ENCODE measurements around the gene MARK3. TPM values are rescaled to one million over a fixed set of nuclear protein-coding genes. Genes with fewer than 3 reads are reported as not detected.

Gene MARK3
- total RNA-seq, 1 experiment from 2014 or later: 72.5 TPM

- Histone ChIP-seq H3K9me2 (ENCODE audit: insufficient read depth) (no peaks in the 10 kb centered on the region), H3K27ac (ENCODE audit: low read depth, low read length) (no peak overlapping the region), H3K9me3 (ENCODE audit: control insufficient read depth in 1 of 2, insufficient read depth in 1 of 2, low read depth in 1 of 2, low read length in 2 of 2) (no peaks in the 10 kb centered on the region), H3K4me2 (ENCODE audit: low read length) (no peak overlapping the region), H3K79me2 (ENCODE audit: insufficient read depth, low read length) (no peaks in the 10 kb centered on the region; the same call in 1 of the 2 replicates), H4K20me1 (ENCODE audit: insufficient read depth) (no peaks in the 10 kb centered on the region), H3K27me3 (ENCODE audit: insufficient read depth, low read length) (no peaks in the 10 kb centered on the region), H3K4me1 (ENCODE audit: control insufficient read depth in 1 of 2, insufficient read depth in 2 of 2, low read length in 2 of 2) (peaks cover 25 to 42% of the 10 kb centered on the region in 2 experiments), H3K36me3 (ENCODE audit: control insufficient read depth in 1 of 2, insufficient read depth in 2 of 2, low read length in 2 of 2) (peaks cover 0 to 4% of the 10 kb centered on the region in 2 experiments; a peak in 2 of 4 replicates), H3K4me3 (replicated peaks in 1 of 2; ENCODE audit: low read depth in 1 of 2, low read length in 2 of 2) (no peak overlapping the region), H2AFZ (ENCODE audit: low read depth, low read length, poor library complexity, severe bottlenecking) (no peak overlapping the region), H3K9ac (ENCODE audit: low read length) (no peak overlapping the region)
- ChIA-PET RAD21 (ENCODE audit: low non-redundant PET in 1 of 2, low total read pairs in 2 of 2, uncharacterized antibody in 2 of 2, unreplicated experiment in 2 of 2) (no interaction called here), CTCF (no interaction called here), POLR2A (no interaction called here)
- no peak for ATAC-seq
- no peak for DNase-seq (ENCODE audit: low read depth, low spot score)
- TF ChIP-seq JUND (IDR thresholded peaks at IDR 0.05): no peak
- TF ChIP-seq EZH2 (IDR thresholded peaks at IDR 0.05): no peak
- no peak for TF ChIP-seq ATF3 (IDR thresholded peaks at IDR 0.05)
- TF ChIP-seq ZBTB33 (IDR thresholded peaks at IDR 0.05; ENCODE audit: extremely low read depth, insufficient replicate concordance, low read length): no peak
- TF ChIP-seq CTCF (IDR thresholded peaks at IDR 0.05 in 2 of 3, conservative IDR thresholded peaks at IDR 0.05 in 1 of 3; ENCODE audit: borderline replicate concordance in 1 of 3, insufficient read depth in 1 of 3, low read depth in 2 of 3, low read length in 2 of 3): no peak
- TF ChIP-seq YY1 (IDR thresholded peaks at IDR 0.05; ENCODE audit: extremely low read depth, insufficient replicate concordance, low read depth, low read length): no peak
- no peak for TF ChIP-seq ELF1 (IDR thresholded peaks at IDR 0.05; ENCODE audit: borderline replicate concordance, low read depth)
- no peak for TF ChIP-seq POLR2A (IDR thresholded peaks at IDR 0.05; ENCODE audit: borderline replicate concordance, extremely low read depth, insufficient read depth, insufficient read length)
- intact Hi-C loops (cut with micrococcal nuclease): no loop called here
- BruUV-seq (replicated peaks): no TSS peak
These were observed 152.2 kb downstream of the MARK3 start for GRCh38 chr14:103537175-103537990.
